GM12878 (cell line): Measurements from ENCODE around the gene PTPRN2.

ENCODE experiments used
- BMI1 ChIP-seq: fragments of 450-650 bp; IDR thresholded peaks from 2 replicates; pipeline ENCODE4 v1.6.1; 2016; ENCODE audit warnings: mild to moderate bottlenecking, moderate library complexity, borderline replicate concordance
- CREM ChIP-seq: IDR thresholded peaks from 2 replicates; pipeline ENCODE4 v1.6.1; 2014; ENCODE audit warnings: antibody characterized with exemption, low read depth
- CTCF ChIP-seq, 3 experiments: IDR thresholded peaks in 2 of 3; conservative IDR thresholded peaks in 1 of 3; 2 replicates each; pipeline ENCODE4 v1.5.1; 2011; ENCODE audit warnings: low read depth in 3 of 3, low read length in 3 of 3, mild to moderate bottlenecking in 3 of 3, control low read depth in 2 of 3, moderate library complexity in 2 of 3, inconsistent platforms in 1 of 3, mixed read lengths in 1 of 3; ENCODE audit not compliant: control insufficient read depth in 2 of 3, insufficient read depth in 1 of 3; ENCODE audit errors: extremely low read depth in 1 of 3
- EZH2 ChIP-seq: IDR thresholded peaks from 2 replicates; pipeline ENCODE4 v1.6.1; 2012; ENCODE audit warnings: low read depth, mild to moderate bottlenecking, control low read depth, inconsistent platforms, low read length, borderline replicate concordance; ENCODE audit not compliant: control insufficient read depth
- IRF3 ChIP-seq: fragments of 450-650 bp; IDR thresholded peaks from 2 replicates; pipeline ENCODE4 v1.6.1; 2014; ENCODE audit warnings: mild to moderate bottlenecking
- IRF4 ChIP-seq: IDR thresholded peaks from 2 replicates; pipeline ENCODE4 v1.6.1; 2011; ENCODE audit warnings: low read depth, low read length
- KDM1A ChIP-seq: fragments of 200-600 bp; sonication (generic); IDR thresholded peaks from 2 replicates; pipeline ENCODE4 v1.6.1; 2016; ENCODE audit warnings: borderline replicate concordance
- PAX8 ChIP-seq: fragments of 450-650 bp; IDR thresholded peaks from 2 replicates; pipeline ENCODE4 v1.6.1; 2017; ENCODE audit warnings: mild to moderate bottlenecking, moderate library complexity
- POLR2A ChIP-seq: IDR thresholded peaks from 2 replicates; pipeline ENCODE4 v1.6.1; 2011; ENCODE audit warnings: low read depth, mild to moderate bottlenecking, low read length
- RFX5 ChIP-seq: IDR thresholded peaks from 2 replicates; pipeline ENCODE4 v1.6.1; 2011; ENCODE audit warnings: low read depth, low read length, improper control_type of control experiment
- TAF1 ChIP-seq: IDR thresholded peaks from 2 replicates; pipeline ENCODE4 v1.6.1; 2011; ENCODE audit warnings: mild to moderate bottlenecking, low read depth, low read length, borderline replicate concordance
- ZBTB33 ChIP-seq: fragments of 450-650 bp; IDR thresholded peaks from 2 replicates; pipeline ENCODE4 v1.6.1; 2017; ENCODE audit warnings: mild to moderate bottlenecking
- TF ChIP-seq, protein P1 (sequence below): fragments of 450-650 bp; formaldehyde crosslinking; IDR thresholded peaks from 2 replicates; pipeline ENCODE4 v1.4.0; 2022; ENCODE audit warnings: mild to moderate bottlenecking, moderate library complexity

GRCh38 chr7:157824011-157824818 lies 763.4 kb downstream of the PTPRN2 start:
- TF ChIP-seq, protein P1, sequence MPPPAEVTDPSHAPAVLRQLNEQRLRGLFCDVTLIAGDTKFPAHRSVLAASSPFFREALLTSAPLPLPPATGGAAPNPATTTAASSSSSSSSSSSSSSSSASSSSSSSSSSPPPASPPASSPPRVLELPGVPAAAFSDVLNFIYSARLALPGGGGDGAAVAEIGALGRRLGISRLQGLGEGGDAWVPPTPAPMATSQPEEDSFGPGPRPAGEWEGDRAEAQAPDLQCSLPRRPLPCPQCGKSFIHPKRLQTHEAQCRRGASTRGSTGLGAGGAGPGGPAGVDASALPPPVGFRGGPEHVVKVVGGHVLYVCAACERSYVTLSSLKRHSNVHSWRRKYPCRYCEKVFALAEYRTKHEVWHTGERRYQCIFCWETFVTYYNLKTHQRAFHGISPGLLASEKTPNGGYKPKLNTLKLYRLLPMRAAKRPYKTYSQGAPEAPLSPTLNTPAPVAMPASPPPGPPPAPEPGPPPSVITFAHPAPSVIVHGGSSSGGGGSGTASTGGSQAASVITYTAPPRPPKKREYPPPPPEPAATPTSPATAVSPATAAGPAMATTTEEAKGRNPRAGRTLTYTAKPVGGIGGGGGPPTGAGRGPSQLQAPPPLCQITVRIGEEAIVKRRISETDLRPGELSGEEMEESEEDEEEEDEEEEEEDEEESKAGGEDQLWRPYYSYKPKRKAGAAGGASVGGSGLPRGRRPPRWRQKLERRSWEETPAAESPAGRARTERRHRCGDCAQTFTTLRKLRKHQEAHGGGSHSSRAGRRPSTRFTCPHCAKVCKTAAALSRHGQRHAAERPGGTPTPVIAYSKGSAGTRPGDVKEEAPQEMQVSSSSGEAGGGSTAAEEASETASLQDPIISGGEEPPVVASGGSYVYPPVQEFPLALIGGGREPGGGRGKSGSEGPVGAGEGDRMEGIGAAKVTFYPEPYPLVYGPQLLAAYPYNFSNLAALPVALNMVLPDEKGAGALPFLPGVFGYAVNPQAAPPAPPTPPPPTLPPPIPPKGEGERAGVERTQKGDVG (CRISPR knock-in tag): no peak
- TF ChIP-seq CREM (no peak), EZH2 (no peak), CTCF (IDR thresholded peaks at IDR 0.05 in 2 of 3, conservative IDR thresholded peaks at IDR 0.05 in 1 of 3; ENCODE audit: control insufficient read depth in 2 of 3, extremely low read depth in 1 of 3, insufficient read depth in 1 of 3, low read depth in 3 of 3, low read length in 3 of 3) (no peak), IRF3 (no peak), BMI1 (no peak), ZBTB33 (no peak), TAF1 (no peak), RFX5 (no peak), PAX8 (no peak), IRF4 (no peak), KDM1A (no peak), POLR2A (no peak)
